Testis (tissue), 2 donors: ENCODE results near the gene TMEM41B.

Source experiments
- CTCF ChIP-seq, 3 experiments: fragments of 450-650 bp in 2 of 3; fragments of 200-600 bp in 1 of 3; sonication (generic) in 1 of 3; IDR thresholded peaks; one replicate each; pipeline ENCODE4 v1.5.1; 2016 to 2019; ENCODE audit warnings: antibody characterized with exemption in 3 of 3, mild to moderate bottlenecking in 2 of 3, moderate library complexity in 1 of 3
- POLR2A ChIP-seq: fragments of 450-650 bp; IDR thresholded peaks from one replicate; pipeline ENCODE4 v1.6.1; 2017; ENCODE audit warnings: antibody characterized with exemption, mild to moderate bottlenecking, moderate library complexity

- TF ChIP-seq POLR2A (no peak), CTCF (IDR thresholded peaks at IDR 0.05) (no peak)
Observed at GRCh38 chr11:9332655-9333054, 18.3 kb upstream of the TMEM41B start.
